CD4-positive, alpha-beta T cell treated with Interleukin-4 for 1 hour (primary cell): ENCODE measurements around the gene RING1.

Experiments used
- DNase-seq, 2 donors: peaks; one replicate each; pipeline ENCODE4 v3.0.0-alpha.2; 2020 to 2022

The RING1 gene

GRCh38 chr6:33249732-33250630 is 41.7 kb downstream of the RING1 start:
- DNase-seq: no peak

- no peak for DNase-seq
Measured at GRCh38 chr6:33250731-33251130, 42.4 kb downstream of the RING1 start.

GRCh38 chr6:33251395-33252012 is 43.2 kb downstream of the RING1 start:
- DNase-seq: no peak

GRCh38 chr6:33252759-33253158 is 44.5 kb downstream of the RING1 start:
- no peak for DNase-seq

GRCh38 chr6:33254591-33254990 is 46.3 kb downstream of the RING1 start:
- no peak for DNase-seq

- no peak for DNase-seq
Measured at GRCh38 chr6:33259032-33259431, 50.7 kb downstream of the RING1 start.
